Liver (tissue), 9 donors: ENCODE data around the gene DIAPH2. TPM values are rescaled to one million over a fixed set of nuclear protein-coding genes. Genes with fewer than 3 reads are reported as not detected.

ENCODE experiments used
- DNase-seq: peaks from one replicate; pipeline ENCODE4 v3.0.0-alpha.2; 2017; ENCODE audit warnings: low spot score
- H3K27ac ChIP-seq, 2 donors: one replicate each; pipeline ENCODE4 v1.7.0; 2013; ENCODE audit warnings: inconsistent platforms in 2 of 2, low read length in 2 of 2, control low read depth in 1 of 2, low read depth in 1 of 2, mild to moderate bottlenecking in 1 of 2
- H3K27me3 ChIP-seq, 4 donors: one replicate each; pipeline versions ENCODE4 v1.6.1 to v1.7.0; 2013; ENCODE audit warnings: low read length in 3 of 4, inconsistent platforms in 1 of 4, mild to moderate bottlenecking in 1 of 4, moderate library complexity in 1 of 4; ENCODE audit not compliant: control insufficient read depth in 4 of 4, insufficient read depth in 4 of 4
- H3K36me3 ChIP-seq, 4 donors: one replicate each; pipeline versions ENCODE4 v1.6.1 to v1.7.0; 2013; ENCODE audit warnings: low read length in 3 of 4, mild to moderate bottlenecking in 3 of 4, low read depth in 1 of 4, moderate library complexity in 1 of 4; ENCODE audit not compliant: control insufficient read depth in 4 of 4, insufficient read depth in 3 of 4
- H3K4me1 ChIP-seq, 4 donors: one replicate each; pipeline versions ENCODE4 v1.6.1 to v1.7.0; 2013; ENCODE audit warnings: low read length in 3 of 4, mild to moderate bottlenecking in 3 of 4, moderate library complexity in 1 of 4; ENCODE audit not compliant: control insufficient read depth in 4 of 4, insufficient read depth in 4 of 4
- H3K4me3 ChIP-seq, 3 donors: one replicate each; pipeline versions ENCODE4 v1.6.1 to v1.7.0; 2013; ENCODE audit warnings: low read length in 3 of 3, control low read depth in 1 of 3, low read depth in 1 of 3, mild to moderate bottlenecking in 1 of 3
- H3K9ac ChIP-seq, 2 donors: one replicate each; pipeline ENCODE4 v1.7.0; 2013; ENCODE audit warnings: low read length in 2 of 2, mild to moderate bottlenecking in 2 of 2, moderate library complexity in 2 of 2, control low read depth in 1 of 2, low read depth in 1 of 2
- H3K9me3 ChIP-seq, 4 donors: one replicate each; pipeline versions ENCODE4 v1.6.1 to v1.7.0; 2013; ENCODE audit warnings: low read length in 3 of 4; ENCODE audit not compliant: control insufficient read depth in 4 of 4
- ATF3 ChIP-seq: IDR thresholded peaks from 2 replicates; pipeline ENCODE4 v1.6.1; 2016; ENCODE audit warnings: antibody characterized with exemption
- EGR1 ChIP-seq, 2 donors: IDR thresholded peaks; 2 replicates each; pipeline ENCODE4 v1.6.1; 2016 to 2018; ENCODE audit warnings: antibody characterized with exemption in 2 of 2, low read depth in 2 of 2
- FOXA1 ChIP-seq: IDR thresholded peaks from 2 replicates; pipeline ENCODE4 v1.6.1; 2016; ENCODE audit warnings: antibody characterized with exemption
- FOXA2 ChIP-seq: IDR thresholded peaks from 2 replicates; pipeline ENCODE4 v1.6.1; 2016; ENCODE audit warnings: antibody characterized with exemption
- GABPA ChIP-seq, 2 donors: IDR thresholded peaks in 1 of 2; conservative IDR thresholded peaks in 1 of 2; 2 replicates each; pipeline ENCODE4 v1.6.1; 2016; ENCODE audit warnings: antibody characterized with exemption in 2 of 2, mild to moderate bottlenecking in 1 of 2, moderate library complexity in 1 of 2
- HNF4G ChIP-seq: IDR thresholded peaks from 2 replicates; pipeline ENCODE4 v1.6.1; 2016; ENCODE audit warnings: antibody characterized with exemption
- JUND ChIP-seq, 2 donors: IDR thresholded peaks; 2 replicates each; pipeline ENCODE4 v1.6.1; 2016; ENCODE audit warnings: antibody characterized with exemption in 2 of 2
- MAX ChIP-seq: IDR thresholded peaks from 2 replicates; pipeline ENCODE4 v1.6.1; 2016; ENCODE audit warnings: antibody characterized with exemption
- NR2F2 ChIP-seq: IDR thresholded peaks from 2 replicates; pipeline ENCODE4 v1.6.1; 2016; ENCODE audit warnings: antibody characterized with exemption
- RAD21 ChIP-seq, 2 donors: IDR thresholded peaks; 2 replicates each; pipeline ENCODE4 v1.6.1; 2016; ENCODE audit warnings: antibody characterized with exemption in 2 of 2, mild to moderate bottlenecking in 2 of 2
- TAF1 ChIP-seq: conservative IDR thresholded peaks from 2 replicates; pipeline ENCODE4 v1.6.1; 2016; ENCODE audit warnings: antibody characterized with exemption, mild to moderate bottlenecking
- YY1 ChIP-seq: IDR thresholded peaks from 2 replicates; pipeline ENCODE4 v1.6.1; 2016; ENCODE audit warnings: antibody characterized with exemption, mild to moderate bottlenecking
- ZBTB33 ChIP-seq: IDR thresholded peaks from 2 replicates; pipeline ENCODE4 v1.6.1; 2016; ENCODE audit warnings: antibody characterized with exemption
- WGBS: extraction: QIAGEN DNeasy Blood & Tissue Kit; methylation state at CpG from one replicate; pipeline ENCODE4 v1.1.7; 2013; 5-methylcytosine and 5-hydroxymethylcytosine counted together
- polyA plus RNA-seq, 2 donors: library from polyadenylated mRNA; stranded (reverse) in 1 of 2; unstranded in 1 of 2; fragments of 200-250 nt in 1 of 2; fragments of >200 nt in 1 of 2; fragmentation: Nextera tagmentation in 1 of 2; extraction: Ambion mirVana in 1 of 2; gene quantifications; one replicate each; pipeline versions ENCODE4 v1.2.1 to v1.2.3, GENCODE V29; 2013 to 2015
- total RNA-seq, 2 donors: library from RNA; depleted of rRNA; stranded (reverse); fragments of >200 nt; gene quantifications; one replicate each; pipeline ENCODE4 v1.2.3, GENCODE V29; 2014
- TF ChIP-seq, protein P1 (sequence below): fragments of 150-350 bp; IDR thresholded peaks from 2 replicates; pipeline ENCODE4 v1.5.1; 2017; ENCODE audit warnings: improper control_type of control experiment, low read depth, low read length; ENCODE audit not compliant: missing input control
- TF ChIP-seq, protein P2 (sequence below): IDR thresholded peaks from 2 replicates; pipeline ENCODE4 v1.6.1; 2016; ENCODE audit warnings: antibody characterized with exemption, mild to moderate bottlenecking
- donor health status: healthy.
- donor health status: healthy.
- donor health status: healthy.
- donor health status: healthy.
- donor health status: healthy.

DIAPH2 gene
- total and polyA plus RNA-seq, 4 donors, result 2.7 to 16.6 (median 5.3) TPM

DNA sequence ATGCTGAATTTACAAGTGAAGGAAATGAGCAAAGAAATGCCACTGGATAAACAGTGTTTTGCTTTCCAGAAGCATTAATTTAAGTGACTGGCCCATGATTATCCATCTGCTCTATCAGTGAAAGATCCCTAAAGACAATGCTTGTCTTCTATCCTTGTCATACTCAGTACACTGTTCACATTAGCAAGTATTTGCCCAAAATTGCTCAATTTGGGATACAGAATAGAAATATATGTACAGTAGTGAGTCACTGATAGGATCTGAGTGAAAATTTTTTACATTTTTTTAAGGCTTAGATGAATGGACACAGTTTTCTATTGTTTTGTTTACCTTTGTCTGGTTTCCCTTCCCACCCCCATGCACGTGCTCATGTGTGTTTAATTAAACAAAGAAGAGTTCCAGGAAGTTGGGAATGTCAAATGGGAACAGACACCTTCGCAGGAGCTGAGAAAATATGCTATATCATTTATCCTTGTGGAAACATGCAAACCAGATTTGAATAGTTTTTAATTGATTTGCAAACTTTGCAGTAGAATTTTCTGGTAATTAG lies 855.4 kb downstream of the DIAPH2 start:
- H3K27ac ChIP-seq, result no peak overlapping the region
- DNase-seq, result no peak
- H3K9ac ChIP-seq, result no peak overlapping the region
- no peaks in the 10 kb centered on the region for H3K27me3 ChIP-seq
- H3K4me1 ChIP-seq, result no peaks in the 10 kb centered on the region
- TF ChIP-seq YY1, result no peak
- 55% methylated on average over 2 of the region's 2 CpGs for WGBS
- H3K36me3 ChIP-seq, result no peaks in the 10 kb centered on the region
- H3K9me3 ChIP-seq, result no peaks in the 10 kb centered on the region
- no peak overlapping the region for H3K4me3 ChIP-seq

- TF ChIP-seq MAX (no peak), ATF3 (no peak), EGR1 (IDR thresholded peaks at IDR 0.05; ENCODE audit: low read depth in 2 of 2) (no peak), FOXA1 (no peak)
- TF ChIP-seq, protein P1, sequence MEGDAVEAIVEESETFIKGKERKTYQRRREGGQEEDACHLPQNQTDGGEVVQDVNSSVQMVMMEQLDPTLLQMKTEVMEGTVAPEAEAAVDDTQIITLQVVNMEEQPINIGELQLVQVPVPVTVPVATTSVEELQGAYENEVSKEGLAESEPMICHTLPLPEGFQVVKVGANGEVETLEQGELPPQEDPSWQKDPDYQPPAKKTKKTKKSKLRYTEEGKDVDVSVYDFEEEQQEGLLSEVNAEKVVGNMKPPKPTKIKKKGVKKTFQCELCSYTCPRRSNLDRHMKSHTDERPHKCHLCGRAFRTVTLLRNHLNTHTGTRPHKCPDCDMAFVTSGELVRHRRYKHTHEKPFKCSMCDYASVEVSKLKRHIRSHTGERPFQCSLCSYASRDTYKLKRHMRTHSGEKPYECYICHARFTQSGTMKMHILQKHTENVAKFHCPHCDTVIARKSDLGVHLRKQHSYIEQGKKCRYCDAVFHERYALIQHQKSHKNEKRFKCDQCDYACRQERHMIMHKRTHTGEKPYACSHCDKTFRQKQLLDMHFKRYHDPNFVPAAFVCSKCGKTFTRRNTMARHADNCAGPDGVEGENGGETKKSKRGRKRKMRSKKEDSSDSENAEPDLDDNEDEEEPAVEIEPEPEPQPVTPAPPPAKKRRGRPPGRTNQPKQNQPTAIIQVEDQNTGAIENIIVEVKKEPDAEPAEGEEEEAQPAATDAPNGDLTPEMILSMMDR, result no peak
- Histone ChIP-seq H3K36me3 (no peaks in the 10 kb centered on the region), H3K9ac (no peak overlapping the region), H3K4me1 (no peaks in the 10 kb centered on the region), H3K9me3 (no peaks in the 10 kb centered on the region), H3K4me3 (no peak overlapping the region), H3K27me3 (no peaks in the 10 kb centered on the region), H3K27ac (no peak overlapping the region)
- no peak for DNase-seq
- 74% methylated on average over 3 of the region's 3 CpGs for WGBS
These were observed 863.4 kb downstream of the DIAPH2 start for GRCh38 chrX:97547877-97548578.

DNA sequence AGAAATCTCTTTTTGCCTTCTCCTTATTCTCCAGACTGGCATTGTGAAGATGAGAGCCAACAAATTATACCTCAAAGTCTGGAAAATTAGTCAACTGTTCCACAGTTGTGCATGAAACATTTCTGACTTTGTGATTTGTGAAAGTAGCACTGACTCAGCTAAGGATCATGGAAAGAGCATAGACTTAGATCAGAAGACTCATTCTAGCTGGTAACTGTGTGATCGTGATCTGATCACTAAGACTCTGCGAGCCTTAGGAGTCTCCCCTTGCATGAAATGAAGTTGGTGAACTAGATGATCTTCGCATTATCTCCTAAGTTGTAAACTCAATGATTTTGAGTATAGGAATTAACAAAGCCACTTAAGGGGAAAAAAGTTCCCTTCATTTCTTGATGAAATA lies 867.2 kb downstream of the DIAPH2 start:
- H3K9ac ChIP-seq, result no peak overlapping the region
- 97% methylated on average over 3 of the region's 3 CpGs for WGBS
- H3K9me3 ChIP-seq, result no peaks in the 10 kb centered on the region
- H3K27me3 ChIP-seq, result no peaks in the 10 kb centered on the region
- H3K4me1 ChIP-seq, result no peaks in the 10 kb centered on the region
- DNase-seq, result no peak
- H3K27ac ChIP-seq, result no peak overlapping the region
- no peak overlapping the region for H3K4me3 ChIP-seq
- TF ChIP-seq, protein P1, result no peak
- TF ChIP-seq YY1 (no peak), HNF4G (no peak), NR2F2 (no peak), RAD21 (IDR thresholded peaks at IDR 0.05) (no peak), JUND (IDR thresholded peaks at IDR 0.05) (no peak), EGR1 (IDR thresholded peaks at IDR 0.05; ENCODE audit: low read depth in 2 of 2) (no peak), GABPA (IDR thresholded peaks at IDR 0.05 in 1 of 2, conservative IDR thresholded peaks at IDR 0.05 in 1 of 2) (no peak), MAX (no peak), FOXA2 (no peak), TAF1 (no peak), ZBTB33 (no peak)
- TF ChIP-seq, protein P2, sequence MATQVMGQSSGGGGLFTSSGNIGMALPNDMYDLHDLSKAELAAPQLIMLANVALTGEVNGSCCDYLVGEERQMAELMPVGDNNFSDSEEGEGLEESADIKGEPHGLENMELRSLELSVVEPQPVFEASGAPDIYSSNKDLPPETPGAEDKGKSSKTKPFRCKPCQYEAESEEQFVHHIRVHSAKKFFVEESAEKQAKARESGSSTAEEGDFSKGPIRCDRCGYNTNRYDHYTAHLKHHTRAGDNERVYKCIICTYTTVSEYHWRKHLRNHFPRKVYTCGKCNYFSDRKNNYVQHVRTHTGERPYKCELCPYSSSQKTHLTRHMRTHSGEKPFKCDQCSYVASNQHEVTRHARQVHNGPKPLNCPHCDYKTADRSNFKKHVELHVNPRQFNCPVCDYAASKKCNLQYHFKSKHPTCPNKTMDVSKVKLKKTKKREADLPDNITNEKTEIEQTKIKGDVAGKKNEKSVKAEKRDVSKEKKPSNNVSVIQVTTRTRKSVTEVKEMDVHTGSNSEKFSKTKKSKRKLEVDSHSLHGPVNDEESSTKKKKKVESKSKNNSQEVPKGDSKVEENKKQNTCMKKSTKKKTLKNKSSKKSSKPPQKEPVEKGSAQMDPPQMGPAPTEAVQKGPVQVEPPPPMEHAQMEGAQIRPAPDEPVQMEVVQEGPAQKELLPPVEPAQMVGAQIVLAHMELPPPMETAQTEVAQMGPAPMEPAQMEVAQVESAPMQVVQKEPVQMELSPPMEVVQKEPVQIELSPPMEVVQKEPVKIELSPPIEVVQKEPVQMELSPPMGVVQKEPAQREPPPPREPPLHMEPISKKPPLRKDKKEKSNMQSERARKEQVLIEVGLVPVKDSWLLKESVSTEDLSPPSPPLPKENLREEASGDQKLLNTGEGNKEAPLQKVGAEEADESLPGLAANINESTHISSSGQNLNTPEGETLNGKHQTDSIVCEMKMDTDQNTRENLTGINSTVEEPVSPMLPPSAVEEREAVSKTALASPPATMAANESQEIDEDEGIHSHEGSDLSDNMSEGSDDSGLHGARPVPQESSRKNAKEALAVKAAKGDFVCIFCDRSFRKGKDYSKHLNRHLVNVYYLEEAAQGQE, result no peak
- H3K36me3 ChIP-seq, result no peaks in the 10 kb centered on the region
